HG03103 (cell line): ENCODE results near the gene EXOSC1.
"Not testable (repeated sequence)": the region's sequence is repeated elsewhere in the genome, so short reads cannot be mapped to it uniquely, and the experiment has no call there.

Experiments
- ATAC-seq: cut with Tn5 transposase; IDR thresholded peaks from one replicate; pipeline ENCODE4 v1.9.1; 2021; ENCODE audit warnings: low read depth; ENCODE audit not compliant: unreplicated experiment

EXOSC1 gene

GRCh38 chr10:97459933-97460332, 14.1 kb upstream of the EXOSC1 start:
- no peak for ATAC-seq

GRCh38 chr10:97459111-97459510, 13.3 kb upstream of the EXOSC1 start:
- no peak for ATAC-seq

GRCh38 chr10:97456686-97457065, 10.9 kb upstream of the EXOSC1 start:
- no peak for ATAC-seq

- no peak for ATAC-seq
Measured at GRCh38 chr10:97456034-97456685, 10.4 kb upstream of the EXOSC1 start.

GRCh38 chr10:97454330-97455036, 8.7 kb upstream of the EXOSC1 start:
- ATAC-seq: no peak

- ATAC-seq: no peak
Measured at GRCh38 chr10:97452352-97452751, 6.5 kb upstream of the EXOSC1 start.

GRCh38 chr10:97451605-97452004, 5.8 kb upstream of the EXOSC1 start:
- no peak for ATAC-seq

GRCh38 chr10:97450828-97451227, 5.0 kb upstream of the EXOSC1 start:
- no peak for ATAC-seq

GRCh38 chr10:97445357-97445721, 467 bp downstream of the EXOSC1 start:
- no peak for ATAC-seq

GRCh38 chr10:97444212-97444611, 1.6 kb downstream of the EXOSC1 start:
- ATAC-seq: no peak

- no peak for ATAC-seq
Measured at GRCh38 chr10:97442277-97442676, 3.5 kb downstream of the EXOSC1 start.

- no peak for ATAC-seq
Measured at GRCh38 chr10:97435211-97435610, 10.6 kb downstream of the EXOSC1 start.

- no peak for ATAC-seq
Measured at GRCh38 chr10:97434557-97434956, 11.2 kb downstream of the EXOSC1 start.

GRCh38 chr10:97434055-97434454, 11.8 kb downstream of the EXOSC1 start:
- ATAC-seq: no peak

- no peak for ATAC-seq
Measured at GRCh38 chr10:97428572-97428981, 17.2 kb downstream of the EXOSC1 start.

- no peak for ATAC-seq
Measured at GRCh38 chr10:97427571-97428179, 18.1 kb downstream of the EXOSC1 start.

- ATAC-seq: no peak
Measured at GRCh38 chr10:97426776-97427570, 18.8 kb downstream of the EXOSC1 start.

GRCh38 chr10:97425964-97426775, 19.6 kb downstream of the EXOSC1 start, which contains the start of gene PGAM1:
Gene PGAM1 (plus strand): TSS chr10:97426191. CDS start chr10:97426308, 117 bp downstream.
- peak; percentile 79 for ATAC-seq

- ATAC-seq: not testable (repeated sequence)
Measured at GRCh38 chr10:97423757-97424098, 22.1 kb downstream of the EXOSC1 start.

GRCh38 chr10:97416565-97416964, 29.2 kb downstream of the EXOSC1 start:
- no peak for ATAC-seq
